ENCODE measurements around the gene DLGAP1.

DLGAP1 gene

DNA sequence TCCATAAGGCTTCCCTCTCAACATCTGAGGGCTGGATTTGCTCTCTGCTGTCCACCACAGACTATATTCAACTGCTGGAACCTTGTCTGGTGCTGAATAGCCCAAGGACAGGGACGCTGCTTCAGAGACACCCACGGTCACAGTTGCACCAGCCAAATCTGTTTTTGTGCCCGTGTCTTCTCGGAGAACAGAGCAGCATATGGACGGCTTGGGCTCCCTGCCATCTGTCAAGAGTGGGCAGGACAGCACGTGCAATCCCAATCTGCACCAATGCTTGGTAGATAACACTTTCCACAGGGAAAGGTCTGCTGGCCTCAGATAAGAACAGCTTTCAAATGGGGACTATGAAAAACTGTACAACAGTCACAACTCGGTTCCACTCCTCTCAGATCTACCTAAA lies 539.0 kb downstream of the DLGAP1 start:
- Histone ChIP-seq H3K36me3 (ENCODE audit: control insufficient read depth, insufficient read depth, low read length) (no peaks in the 10 kb centered on the region), H3K27ac (ENCODE audit: low read depth, low read length) (no peak overlapping the region), H3K9ac (ENCODE audit: low read depth, low read length) (no peak overlapping the region), H3K27me3 (ENCODE audit: control insufficient read depth, insufficient read depth, low read length) (no peaks in the 10 kb centered on the region), H3K4me1 (ENCODE audit: control insufficient read depth, insufficient read depth, low read length) (0 out of 2 replicates have a peak, but pooled peaks cover 5% of the 10 kb centered on the region), H3K9me3 (ENCODE audit: control insufficient read depth, insufficient read depth, low read length) (no peaks in the 10 kb centered on the region), H3K4me3 (ENCODE audit: low read depth, low read length) (no peak overlapping the region)

DNA sequence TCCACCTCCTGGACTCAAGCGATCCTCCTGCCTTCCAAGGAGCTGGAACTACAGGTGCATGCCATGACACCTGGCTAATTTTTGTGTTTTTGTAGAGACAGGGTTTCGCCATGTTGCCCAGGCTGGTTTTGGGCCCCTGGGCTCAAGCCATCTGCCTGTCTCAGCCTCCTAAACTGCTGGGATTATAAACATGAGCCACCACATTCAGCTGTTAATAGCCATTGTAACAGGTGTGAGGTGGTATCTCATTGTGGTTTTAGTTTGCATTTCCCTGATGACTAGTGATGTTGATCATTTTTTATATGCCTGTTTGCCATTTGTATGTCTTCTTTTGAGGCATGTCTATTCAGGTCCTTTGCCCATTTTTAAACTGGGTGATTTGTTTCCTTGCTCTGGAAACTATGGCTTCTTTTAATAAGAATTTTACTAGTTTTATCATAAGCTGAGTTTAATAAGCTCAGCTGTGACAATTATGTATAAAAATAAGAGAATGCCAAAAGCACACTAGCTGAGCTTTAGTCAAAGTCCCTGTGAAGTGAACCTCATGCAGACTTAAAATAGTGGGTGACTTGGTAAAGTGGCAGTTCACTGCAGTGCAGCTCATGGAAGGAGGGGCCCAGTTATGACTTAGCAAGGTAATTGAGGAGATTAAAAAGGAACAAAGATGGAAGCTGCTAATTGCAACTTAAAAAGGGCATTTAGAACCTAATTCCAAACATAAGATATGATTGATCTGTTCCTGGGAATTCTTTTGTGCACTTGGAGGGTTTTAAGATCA lies 540.1 kb downstream of the DLGAP1 start:
- Histone ChIP-seq H3K9ac (ENCODE audit: low read depth, low read length) (no peak overlapping the region), H3K27ac (ENCODE audit: low read depth, low read length) (no peak overlapping the region), H3K36me3 (ENCODE audit: control insufficient read depth, insufficient read depth, low read length) (no peaks in the 10 kb centered on the region), H3K4me3 (ENCODE audit: low read depth, low read length) (no peak overlapping the region), H3K27me3 (ENCODE audit: control insufficient read depth, insufficient read depth, low read length) (no peaks in the 10 kb centered on the region), H3K4me1 (ENCODE audit: control insufficient read depth, insufficient read depth, low read length) (0 out of 2 replicates have a peak, but pooled peaks cover 7% of the 10 kb centered on the region), H3K9me3 (ENCODE audit: control insufficient read depth, insufficient read depth, low read length) (no peaks in the 10 kb centered on the region)

DNA sequence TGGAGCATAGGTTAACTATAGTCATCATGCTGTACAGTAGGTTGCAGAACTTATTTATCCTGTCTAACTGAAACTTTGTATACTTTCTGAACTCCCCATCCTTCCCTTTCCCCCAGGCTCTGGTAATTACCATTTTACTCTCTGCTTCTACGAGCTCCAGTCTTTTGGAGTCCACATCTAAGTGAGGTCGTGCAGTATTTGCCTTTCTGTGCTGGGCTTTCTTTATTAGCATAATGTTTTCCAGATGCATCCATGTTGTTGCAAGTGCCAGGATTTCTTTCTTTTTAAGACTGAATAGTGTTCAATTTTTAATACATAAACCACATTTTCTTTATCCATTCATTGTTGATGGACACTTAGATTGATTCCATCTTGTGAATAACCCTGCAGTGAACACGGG lies 541.0 kb downstream of the DLGAP1 start:
- no peaks in the 10 kb centered on the region for H3K9me3 ChIP-seq (ENCODE audit: control insufficient read depth, insufficient read depth, low read length)
- H3K4me3 ChIP-seq (ENCODE audit: low read depth, low read length), result no peak overlapping the region
- no peaks in the 10 kb centered on the region for H3K27me3 ChIP-seq (ENCODE audit: control insufficient read depth, insufficient read depth, low read length)
- H3K9ac ChIP-seq (ENCODE audit: low read depth, low read length), result no peak overlapping the region
- H3K36me3 ChIP-seq (ENCODE audit: control insufficient read depth, insufficient read depth, low read length), result no peaks in the 10 kb centered on the region
- no peak overlapping the region for H3K27ac ChIP-seq (ENCODE audit: low read depth, low read length)
- H3K4me1 ChIP-seq (ENCODE audit: control insufficient read depth, insufficient read depth, low read length), result 0 out of 2 replicates have a peak, but pooled peaks cover 7% of the 10 kb centered on the region

DNA sequence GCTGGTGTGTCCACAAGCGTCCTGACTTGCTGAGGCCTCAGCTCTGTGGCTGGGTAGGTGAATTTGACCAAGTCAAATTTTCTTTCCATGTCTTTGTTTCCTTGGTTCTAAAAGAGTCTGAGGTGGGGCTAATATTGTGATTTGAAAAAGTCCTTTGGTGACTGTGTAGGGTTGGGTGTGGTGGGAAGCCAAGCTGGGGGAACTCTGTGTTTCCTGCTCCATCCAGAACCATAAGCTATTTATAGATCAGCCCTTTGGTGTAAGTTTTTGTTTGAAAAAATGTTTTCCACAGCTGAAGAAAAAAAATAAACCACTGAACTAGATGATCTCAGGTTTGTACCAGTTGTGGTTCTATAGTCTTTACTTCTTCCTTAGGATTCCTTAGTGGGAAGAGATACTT lies 542.4 kb downstream of the DLGAP1 start:
- Histone ChIP-seq H3K36me3 (ENCODE audit: control insufficient read depth, insufficient read depth, low read length) (no peaks in the 10 kb centered on the region), H3K9ac (ENCODE audit: low read depth, low read length) (no peak overlapping the region), H3K27ac (ENCODE audit: low read depth, low read length) (no peak overlapping the region), H3K27me3 (ENCODE audit: control insufficient read depth, insufficient read depth, low read length) (no peaks in the 10 kb centered on the region), H3K4me1 (ENCODE audit: control insufficient read depth, insufficient read depth, low read length) (0 out of 2 replicates have a peak, but pooled peaks cover 3% of the 10 kb centered on the region), H3K9me3 (ENCODE audit: control insufficient read depth, insufficient read depth, low read length) (no peaks in the 10 kb centered on the region), H3K4me3 (ENCODE audit: low read depth, low read length) (no peak overlapping the region)

DNA sequence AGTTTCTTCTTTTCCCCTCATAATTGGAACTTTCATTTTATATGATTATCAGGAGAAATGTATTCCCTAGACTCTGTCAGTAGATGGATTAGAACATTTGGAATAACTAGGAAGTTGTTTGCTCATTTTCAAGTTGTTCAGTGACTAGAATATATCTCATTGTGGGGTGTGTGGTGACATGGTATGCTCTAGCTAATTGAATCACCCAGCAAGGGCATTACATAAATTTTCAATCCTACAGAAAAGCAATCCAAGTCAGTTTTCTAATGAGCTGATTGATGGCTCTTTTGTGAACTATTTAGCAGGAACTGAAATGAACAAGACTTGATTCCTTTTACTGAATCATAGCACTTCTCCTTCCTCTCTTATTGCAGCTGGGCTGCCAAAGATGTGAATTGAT lies 543.7 kb downstream of the DLGAP1 start:
- Histone ChIP-seq H3K27ac (ENCODE audit: low read depth, low read length) (no peak overlapping the region), H3K9me3 (ENCODE audit: control insufficient read depth, insufficient read depth, low read length) (no peaks in the 10 kb centered on the region), H3K27me3 (ENCODE audit: control insufficient read depth, insufficient read depth, low read length) (no peaks in the 10 kb centered on the region), H3K36me3 (ENCODE audit: control insufficient read depth, insufficient read depth, low read length) (no peaks in the 10 kb centered on the region), H3K4me1 (ENCODE audit: control insufficient read depth, insufficient read depth, low read length) (0 out of 2 replicates have a peak, but pooled peaks cover 3% of the 10 kb centered on the region), H3K4me3 (ENCODE audit: low read depth, low read length) (no peak overlapping the region), H3K9ac (ENCODE audit: low read depth, low read length) (no peak overlapping the region)

DNA sequence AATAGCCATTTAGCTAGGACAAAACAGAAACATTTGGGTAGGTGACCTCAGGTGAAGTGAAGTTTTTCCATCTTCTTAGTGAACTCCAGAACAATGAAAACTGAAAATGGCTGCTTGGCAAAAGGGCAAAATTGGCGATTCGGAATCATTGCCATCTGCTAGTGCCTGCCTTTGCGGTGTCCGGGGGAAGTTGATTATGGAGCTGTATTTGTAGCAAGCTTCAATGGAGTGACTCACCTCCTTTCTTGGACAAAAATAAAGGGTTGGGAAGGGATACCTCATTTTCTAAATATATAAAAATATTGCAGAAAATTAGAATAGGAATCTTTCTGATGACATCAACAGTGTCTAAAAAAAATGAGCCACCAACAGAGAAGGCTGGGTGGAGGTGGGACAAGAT lies 544.6 kb downstream of the DLGAP1 start:
- no peak overlapping the region for H3K27ac ChIP-seq (ENCODE audit: low read depth, low read length)
- no peaks in the 10 kb centered on the region for H3K36me3 ChIP-seq (ENCODE audit: control insufficient read depth, insufficient read depth, low read length)
- 0 out of 2 replicates have a peak, but pooled peaks cover 3% of the 10 kb centered on the region for H3K4me1 ChIP-seq (ENCODE audit: control insufficient read depth, insufficient read depth, low read length)
- H3K9me3 ChIP-seq (ENCODE audit: control insufficient read depth, insufficient read depth, low read length), result no peaks in the 10 kb centered on the region
- no peak overlapping the region for H3K4me3 ChIP-seq (ENCODE audit: low read depth, low read length)
- no peaks in the 10 kb centered on the region for H3K27me3 ChIP-seq (ENCODE audit: control insufficient read depth, insufficient read depth, low read length)
- H3K9ac ChIP-seq (ENCODE audit: low read depth, low read length), result no peak overlapping the region

DNA sequence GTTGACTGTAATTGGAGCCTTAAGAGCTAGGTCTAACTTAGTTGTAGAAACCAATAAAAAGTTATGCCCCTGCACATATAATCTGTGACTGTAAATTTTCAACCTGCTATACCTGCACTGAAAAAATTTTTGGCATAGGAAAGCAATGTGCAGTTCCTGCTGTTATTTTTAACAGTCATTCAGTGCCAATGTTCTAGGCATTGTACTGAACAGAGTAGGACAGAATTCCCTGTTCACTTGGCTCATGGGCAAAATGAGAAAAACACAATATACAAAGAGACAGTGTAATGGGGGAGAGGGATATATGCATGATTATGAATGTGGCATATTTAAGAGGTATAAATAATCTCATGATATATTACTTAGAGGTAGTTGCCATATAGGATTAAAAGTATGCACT lies 547.2 kb downstream of the DLGAP1 start:
- Histone ChIP-seq H3K36me3 (ENCODE audit: control insufficient read depth, insufficient read depth, low read length) (no peaks in the 10 kb centered on the region), H3K9me3 (ENCODE audit: control insufficient read depth, insufficient read depth, low read length) (no peaks in the 10 kb centered on the region), H3K4me3 (ENCODE audit: low read depth, low read length) (no peak overlapping the region), H3K27ac (ENCODE audit: low read depth, low read length) (no peak overlapping the region), H3K4me1 (ENCODE audit: control insufficient read depth, insufficient read depth, low read length) (0 out of 2 replicates have a peak, but pooled peaks cover 3% of the 10 kb centered on the region), H3K27me3 (ENCODE audit: control insufficient read depth, insufficient read depth, low read length) (no peaks in the 10 kb centered on the region), H3K9ac (ENCODE audit: low read depth, low read length) (no peak overlapping the region)

DNA sequence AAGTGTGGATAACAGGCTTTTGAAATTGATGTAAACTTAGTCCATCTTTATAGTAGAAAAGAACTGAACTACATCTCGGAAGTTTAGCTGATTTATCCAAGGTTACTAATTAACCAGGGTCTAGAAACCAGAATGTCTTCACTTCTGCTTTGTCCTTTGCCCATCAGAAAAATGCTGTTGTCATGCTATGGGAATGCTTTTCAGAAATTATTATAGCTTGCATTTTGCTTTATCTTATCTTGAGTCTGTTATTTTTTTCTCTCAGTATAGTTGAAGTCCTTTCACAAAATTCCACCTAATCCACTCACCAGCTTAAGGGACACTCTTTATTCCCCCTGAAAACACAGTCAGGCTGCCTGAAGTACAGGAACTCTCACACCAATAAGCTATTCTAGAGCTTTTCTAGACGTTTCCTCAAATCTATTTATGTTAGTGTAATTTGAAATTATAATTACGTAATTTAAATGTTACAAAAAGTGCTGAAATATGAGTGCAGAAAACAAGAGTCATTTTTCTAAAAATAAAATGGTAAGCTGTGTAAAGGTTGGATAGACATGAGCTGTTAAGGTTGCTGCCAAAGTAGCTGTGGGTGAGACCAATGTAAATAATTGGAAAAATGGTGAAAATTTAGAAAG lies 548.9 kb downstream of the DLGAP1 start:
- Histone ChIP-seq H3K27me3 (ENCODE audit: control insufficient read depth, insufficient read depth, low read length) (no peaks in the 10 kb centered on the region), H3K4me3 (ENCODE audit: low read depth, low read length) (no peak overlapping the region), H3K4me1 (ENCODE audit: control insufficient read depth, insufficient read depth, low read length) (peaks cover 5% of the 10 kb centered on the region; the same call in 1 of the 2 replicates), H3K9ac (ENCODE audit: low read depth, low read length) (no peak overlapping the region), H3K9me3 (ENCODE audit: control insufficient read depth, insufficient read depth, low read length) (no peaks in the 10 kb centered on the region), H3K36me3 (ENCODE audit: control insufficient read depth, insufficient read depth, low read length) (no peaks in the 10 kb centered on the region), H3K27ac (ENCODE audit: low read depth, low read length) (no peak overlapping the region)

DNA sequence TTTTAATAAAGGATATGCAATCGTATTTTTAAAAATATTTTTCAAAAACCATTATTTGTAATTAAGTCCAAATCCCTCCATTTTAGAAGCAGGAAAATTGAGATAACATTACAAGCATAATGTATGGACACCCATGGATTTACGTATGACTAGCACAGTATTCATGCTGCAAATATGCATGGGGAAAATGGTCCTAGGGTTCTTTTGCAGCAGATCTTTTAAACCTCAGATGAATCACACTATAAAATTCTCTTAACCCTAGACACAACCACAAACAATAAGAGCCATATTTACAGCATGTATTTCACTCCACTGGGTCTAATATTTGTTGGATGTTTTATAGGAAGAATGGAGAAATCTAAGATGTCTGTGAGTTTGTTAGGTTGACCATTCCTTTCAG lies 551.8 kb downstream of the DLGAP1 start:
- Histone ChIP-seq H3K27me3 (ENCODE audit: control insufficient read depth, insufficient read depth, low read length) (no peaks in the 10 kb centered on the region), H3K27ac (ENCODE audit: low read depth, low read length) (no peak overlapping the region), H3K9me3 (ENCODE audit: control insufficient read depth, insufficient read depth, low read length) (no peaks in the 10 kb centered on the region), H3K36me3 (ENCODE audit: control insufficient read depth, insufficient read depth, low read length) (no peaks in the 10 kb centered on the region), H3K4me3 (ENCODE audit: low read depth, low read length) (no peak overlapping the region), H3K4me1 (ENCODE audit: control insufficient read depth, insufficient read depth, low read length) (peaks cover 2% of the 10 kb centered on the region; the same call in 1 of the 2 replicates), H3K9ac (ENCODE audit: low read depth, low read length) (no peak overlapping the region)

DNA sequence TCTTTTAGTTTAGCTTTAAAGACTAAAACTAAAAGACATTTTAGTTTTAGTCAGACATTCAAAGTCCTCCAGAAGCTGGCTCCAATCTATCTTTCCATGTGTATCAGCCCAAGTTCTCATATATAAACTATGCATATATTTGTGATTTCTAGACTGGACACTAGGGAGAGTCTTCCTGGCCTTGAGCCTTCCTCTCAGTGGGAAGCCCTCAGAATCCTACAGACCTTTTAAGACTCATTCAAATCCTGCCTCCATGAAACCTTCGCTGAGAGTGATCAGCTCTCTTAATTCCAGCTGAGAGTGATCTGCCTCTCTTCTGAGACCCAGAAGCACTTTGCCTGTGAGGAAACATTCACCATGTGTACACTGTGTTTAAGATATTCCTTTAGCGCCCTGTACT lies 552.4 kb downstream of the DLGAP1 start:
- no peaks in the 10 kb centered on the region for H3K9me3 ChIP-seq (ENCODE audit: control insufficient read depth, insufficient read depth, low read length)
- peaks cover 2% of the 10 kb centered on the region; the same call in 1 of the 2 replicates for H3K4me1 ChIP-seq (ENCODE audit: control insufficient read depth, insufficient read depth, low read length)
- H3K27ac ChIP-seq (ENCODE audit: low read depth, low read length), result no peak overlapping the region
- H3K9ac ChIP-seq (ENCODE audit: low read depth, low read length), result no peak overlapping the region
- H3K36me3 ChIP-seq (ENCODE audit: control insufficient read depth, insufficient read depth, low read length), result no peaks in the 10 kb centered on the region
- no peaks in the 10 kb centered on the region for H3K27me3 ChIP-seq (ENCODE audit: control insufficient read depth, insufficient read depth, low read length)
- H3K4me3 ChIP-seq (ENCODE audit: low read depth, low read length), result no peak overlapping the region

DNA sequence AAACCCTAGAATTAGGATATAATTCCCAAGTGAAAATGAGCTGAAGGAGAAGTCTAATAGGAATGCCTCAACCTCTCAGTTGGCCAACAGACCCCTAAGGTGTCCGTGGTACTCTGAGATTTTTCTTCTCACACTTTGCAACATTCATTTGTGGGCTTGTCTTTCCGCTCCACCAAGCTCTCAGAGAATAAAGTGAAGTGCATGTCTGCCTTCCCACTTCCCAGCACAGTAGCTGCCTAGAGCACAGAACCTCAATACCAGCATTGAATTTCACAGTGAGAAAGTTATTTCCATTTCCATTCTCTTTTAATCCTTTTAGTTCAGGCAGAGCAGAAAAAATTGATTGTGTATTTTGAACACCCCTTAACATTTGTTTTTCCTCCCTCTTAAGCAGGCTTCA lies 553.3 kb downstream of the DLGAP1 start:
- Histone ChIP-seq H3K9ac (ENCODE audit: low read depth, low read length) (no peak overlapping the region), H3K4me1 (ENCODE audit: control insufficient read depth, insufficient read depth, low read length) (peaks cover 2% of the 10 kb centered on the region; the same call in 1 of the 2 replicates), H3K9me3 (ENCODE audit: control insufficient read depth, insufficient read depth, low read length) (no peaks in the 10 kb centered on the region), H3K36me3 (ENCODE audit: control insufficient read depth, insufficient read depth, low read length) (no peaks in the 10 kb centered on the region), H3K27me3 (ENCODE audit: control insufficient read depth, insufficient read depth, low read length) (no peaks in the 10 kb centered on the region), H3K4me3 (ENCODE audit: low read depth, low read length) (no peak overlapping the region), H3K27ac (ENCODE audit: low read depth, low read length) (no peak overlapping the region)

Measured in HUES48 (cell line).